GM19455 (cell line): ENCODE results near the gene HIGD1A.
A peak's percentile ranks its signal among the peaks of the same experiment; 100 is the strongest.

Experiments
- ATAC-seq: cut with Tn5 transposase; IDR thresholded peaks from one replicate; pipeline ENCODE4 v1.9.1; 2021; ENCODE audit not compliant: unreplicated experiment

The HIGD1A gene

DNA sequence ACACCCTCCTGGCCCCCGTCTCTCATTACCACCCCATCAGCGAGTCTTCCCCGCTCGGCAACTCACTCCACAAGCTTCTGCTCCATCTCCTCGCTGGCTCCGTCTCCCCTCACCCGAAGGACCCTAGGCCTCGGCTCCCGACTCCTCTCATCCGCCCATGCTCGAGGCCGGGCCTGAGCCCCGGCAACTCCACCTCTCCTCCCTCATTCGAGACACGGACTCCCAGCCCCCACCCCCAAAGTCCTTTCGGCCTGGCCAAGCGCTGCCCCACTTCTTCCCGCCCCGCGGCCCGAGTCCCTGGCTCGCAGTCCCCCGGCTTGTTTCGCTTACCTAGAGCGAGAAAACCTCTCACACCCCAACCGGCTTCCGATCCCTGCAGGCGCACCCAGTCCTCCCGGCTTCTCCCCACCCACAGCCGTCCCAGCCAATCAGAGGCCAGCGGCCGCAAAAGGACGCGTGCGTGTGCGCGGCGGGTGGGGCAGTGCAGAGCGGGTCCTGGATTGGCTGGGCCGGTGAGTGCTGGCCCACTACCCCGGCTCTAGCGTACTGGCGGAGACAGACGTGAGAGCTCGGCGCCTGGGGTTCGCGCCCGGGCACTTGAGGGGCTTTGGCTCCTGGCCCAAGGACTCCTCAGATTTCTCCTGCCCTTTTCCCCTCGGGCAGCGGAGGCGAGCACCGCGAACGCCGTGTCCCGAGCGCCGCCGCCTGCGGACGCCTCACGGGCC, at the start of gene HIGD1A:
Gene HIGD1A (minus strand): TSS at position 385 of the 725 bp plus-strand sequence. CDS start 10,237 bp downstream, outside the sequence.
- ATAC-seq, result peak; percentile 98

DNA sequence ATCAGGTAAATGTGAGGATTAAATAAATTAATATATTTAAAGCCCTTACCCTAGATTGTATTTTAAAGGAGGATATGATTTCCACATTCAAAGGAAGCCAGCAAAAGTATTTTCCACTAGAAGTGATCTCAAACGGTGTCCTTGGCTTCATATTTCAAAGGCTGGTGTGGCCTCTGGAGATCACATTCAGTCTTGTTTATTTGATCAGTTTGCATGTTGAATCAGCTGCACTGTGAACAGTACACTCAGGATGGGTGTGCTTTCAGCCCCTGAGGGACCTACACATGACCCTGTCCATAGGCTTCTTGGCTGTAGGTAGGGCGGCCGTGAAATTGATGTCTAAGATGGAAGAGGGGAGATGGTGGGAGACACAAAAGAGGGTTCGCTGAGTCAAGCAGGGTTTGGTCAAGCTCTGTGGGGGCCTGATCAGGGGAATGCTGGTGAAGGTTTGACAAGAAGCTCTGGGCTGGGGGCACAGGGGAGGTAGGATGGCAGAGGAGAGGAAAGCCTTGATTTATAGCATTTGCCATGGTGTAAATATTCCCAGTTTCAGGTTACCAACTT, 49.5 kb upstream of the HIGD1A start:
- no peak for ATAC-seq

DNA sequence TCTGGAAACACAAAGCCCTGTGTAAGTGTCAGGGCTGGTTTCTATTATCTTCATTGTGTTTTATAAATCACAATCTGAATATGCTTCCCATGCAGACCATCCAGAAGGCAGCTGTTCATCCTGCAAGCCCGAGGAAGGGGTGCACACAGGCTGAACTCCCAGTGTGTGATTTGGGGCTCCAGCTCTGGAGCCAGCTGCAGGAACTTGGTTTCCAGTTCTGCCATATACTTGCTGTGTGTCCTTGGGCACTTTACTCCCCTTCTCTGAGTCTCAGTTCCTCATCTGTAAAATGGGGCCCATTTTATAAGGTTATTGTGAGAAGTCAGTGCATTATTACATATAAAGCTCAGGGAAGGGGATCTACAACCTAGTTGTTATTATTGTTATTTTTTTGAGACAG, 48.8 kb upstream of the HIGD1A start:
- no peak for ATAC-seq

DNA sequence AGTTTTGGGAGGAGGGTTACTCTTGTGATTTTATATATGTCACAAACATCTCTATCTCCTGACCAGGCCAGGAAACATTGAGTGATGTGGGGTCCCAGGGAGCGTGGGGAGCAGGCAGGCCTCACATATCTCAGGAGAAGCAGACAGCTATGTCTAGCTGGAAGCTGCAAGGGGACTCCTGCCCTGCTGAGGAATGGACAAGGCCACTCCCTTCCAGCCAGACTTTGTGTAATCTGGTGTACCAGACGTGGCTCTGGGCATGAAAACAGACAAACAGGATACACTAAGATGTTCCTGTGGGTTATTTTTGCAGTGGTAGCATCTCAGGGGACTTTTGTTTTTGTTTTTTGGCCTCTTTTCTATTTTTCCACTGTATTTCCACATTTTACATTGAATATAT, 48.2 kb upstream of the HIGD1A start:
- no peak for ATAC-seq

DNA sequence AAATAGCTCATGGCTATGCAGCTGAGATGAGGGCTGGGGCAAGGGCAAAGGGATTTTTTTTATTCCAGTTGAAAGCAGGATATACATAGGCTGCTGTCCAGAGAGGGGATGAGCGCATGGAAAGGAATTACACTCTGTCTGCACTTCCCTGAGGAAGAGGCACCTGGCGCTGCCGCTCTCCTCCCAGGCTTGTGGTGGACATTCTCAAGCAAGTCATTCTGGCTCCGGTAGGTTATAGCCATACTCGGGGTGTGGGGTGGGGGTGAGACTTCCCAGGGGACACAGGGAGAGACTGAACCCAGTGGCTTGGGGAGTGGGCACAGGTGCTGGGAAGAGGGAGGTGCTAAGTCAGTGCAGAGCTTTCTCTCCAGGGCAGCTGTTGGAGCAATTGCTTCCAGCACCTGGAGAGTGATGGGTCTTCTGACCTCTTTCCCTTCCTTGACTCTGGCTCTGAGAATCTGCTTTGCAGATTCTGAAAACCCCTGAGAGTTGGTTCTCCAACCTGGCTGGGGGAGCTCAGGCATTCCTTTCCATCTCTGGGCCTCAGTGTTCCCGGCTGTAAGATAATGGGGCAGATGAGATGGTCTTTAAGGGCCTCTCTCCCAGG, 47.0 kb upstream of the HIGD1A start:
- no peak for ATAC-seq

DNA sequence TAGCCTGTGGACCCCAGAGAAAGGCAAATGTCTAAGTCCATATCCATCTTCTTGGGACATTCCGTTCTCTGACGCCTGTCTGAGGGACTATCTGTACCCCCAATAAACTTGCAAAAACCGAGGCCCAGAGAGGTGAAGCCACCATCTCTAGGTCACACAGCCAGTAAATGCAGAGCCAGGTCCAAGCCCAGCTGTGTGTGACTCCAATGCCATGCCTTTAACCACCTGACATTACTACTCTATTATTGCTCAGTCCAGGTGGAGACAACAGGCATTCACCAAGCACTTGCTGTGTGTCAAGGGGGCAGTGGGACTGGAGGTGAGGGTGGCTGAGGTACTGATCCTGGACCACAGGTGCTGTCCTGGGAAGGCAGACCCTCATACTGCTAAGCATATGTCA, 46.0 kb upstream of the HIGD1A start:
- ATAC-seq, result no peak

DNA sequence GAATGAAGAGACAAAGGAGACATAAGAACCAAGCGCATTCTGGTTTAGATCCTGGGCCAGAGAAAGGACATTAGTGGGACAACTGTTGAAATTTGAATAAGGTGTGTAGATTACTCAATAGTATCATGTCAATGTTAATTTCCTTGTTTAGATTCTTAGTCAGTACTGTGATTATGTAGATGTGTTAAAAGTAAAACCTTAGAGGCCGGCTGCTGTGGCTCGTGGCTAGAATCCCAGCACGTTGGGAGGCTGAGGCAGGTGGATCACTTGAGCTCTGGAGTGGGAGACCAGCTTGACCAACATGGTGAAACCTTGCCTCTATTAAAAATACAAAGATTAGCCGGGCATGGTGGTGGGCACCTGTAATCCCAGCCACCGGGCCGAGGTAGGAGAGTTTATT, 44.7 kb upstream of the HIGD1A start:
- ATAC-seq, result no peak

DNA sequence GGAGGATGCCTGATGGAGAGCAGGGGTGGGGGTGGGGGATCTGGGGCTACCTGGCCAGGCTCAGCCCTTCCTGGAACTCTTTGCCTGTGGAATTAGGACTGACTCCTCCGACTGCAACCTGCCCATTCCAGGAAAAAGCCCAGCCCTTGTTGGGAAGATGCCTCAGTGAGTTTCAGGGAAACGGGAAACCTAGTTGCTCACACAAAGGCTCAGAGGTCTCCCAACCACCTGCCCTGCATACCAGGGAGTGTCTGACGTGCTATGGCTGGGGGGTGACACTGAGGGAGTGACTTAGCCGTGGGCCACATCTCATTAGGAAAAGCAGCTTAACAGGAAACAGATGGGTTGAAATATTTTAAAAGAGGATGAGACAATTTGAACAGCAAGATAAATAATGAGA, 43.4 kb upstream of the HIGD1A start:
- no peak for ATAC-seq

DNA sequence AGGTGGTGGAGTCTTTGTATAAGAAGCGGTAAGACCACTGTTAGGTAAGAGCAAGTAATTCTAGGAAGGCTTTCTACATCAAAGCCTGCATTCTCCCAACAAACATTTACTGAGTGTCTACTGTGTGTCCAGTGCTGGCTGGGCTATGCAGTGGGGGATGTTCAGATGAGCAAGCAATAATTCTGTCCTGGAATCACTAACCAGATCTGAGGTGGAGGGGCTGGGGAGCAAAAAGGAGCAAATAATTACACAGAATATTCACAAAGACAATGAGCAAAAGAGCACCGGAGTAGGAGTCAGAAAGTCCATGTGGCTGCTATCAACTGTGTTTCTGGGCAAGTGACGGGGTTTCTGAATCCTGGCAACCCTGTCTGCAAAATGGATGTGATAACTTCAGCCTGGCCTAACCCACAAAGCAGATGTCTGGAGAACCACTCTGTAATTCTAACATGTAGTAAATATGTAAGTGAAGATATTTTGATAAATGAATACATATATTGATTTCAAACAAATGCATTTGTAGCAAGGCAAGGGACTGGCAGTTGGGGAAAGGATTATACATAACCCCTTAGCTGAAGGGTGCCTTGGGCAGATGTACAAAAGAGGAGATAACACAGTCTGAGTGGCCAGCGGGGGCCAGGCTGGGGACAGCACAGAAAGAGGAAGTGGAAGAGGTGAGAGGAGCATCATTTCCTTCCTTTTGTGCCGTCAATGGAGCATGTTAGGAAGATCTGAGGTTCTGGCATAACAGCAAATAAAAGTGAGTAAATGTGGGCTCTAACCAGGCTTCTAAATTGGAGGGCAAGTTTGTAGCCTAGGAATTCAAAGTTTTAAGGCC, 42.6 kb upstream of the HIGD1A start:
- ATAC-seq, result no peak

DNA sequence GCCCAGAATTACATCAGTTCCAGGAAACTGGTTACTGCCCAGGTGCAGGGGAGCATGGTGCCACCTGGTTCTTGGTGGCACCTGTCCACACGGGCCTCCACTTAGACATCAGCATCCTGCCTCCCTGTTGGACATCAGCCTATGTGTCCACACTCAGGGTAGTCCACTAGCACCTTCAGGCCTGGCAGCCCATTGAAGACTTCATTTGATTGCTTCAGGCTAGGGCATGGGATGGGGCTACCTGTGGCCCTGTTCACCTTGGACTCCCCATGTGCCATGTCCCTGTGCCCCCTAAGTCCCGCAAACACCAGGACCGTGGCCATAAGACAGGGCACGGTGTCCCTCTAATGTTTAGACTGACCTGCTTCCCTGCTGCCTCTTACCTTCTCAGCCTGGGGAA, 40.5 kb upstream of the HIGD1A start:
- no peak for ATAC-seq

DNA sequence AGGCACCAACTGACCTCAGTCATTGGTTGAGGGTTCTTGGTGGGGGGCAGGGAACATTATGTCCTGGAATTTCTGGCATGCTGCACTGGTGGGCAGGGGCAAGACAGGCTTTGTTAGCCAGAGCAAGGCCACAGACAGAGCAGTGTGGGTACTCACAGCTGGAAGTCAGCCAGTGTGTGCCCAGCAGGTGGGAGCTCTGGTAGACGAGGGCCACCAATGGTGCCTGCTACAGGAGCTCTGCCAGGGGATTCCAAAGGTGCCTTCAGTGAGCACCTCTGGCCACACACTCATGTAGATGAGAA, 40.1 kb upstream of the HIGD1A start:
- no peak for ATAC-seq

DNA sequence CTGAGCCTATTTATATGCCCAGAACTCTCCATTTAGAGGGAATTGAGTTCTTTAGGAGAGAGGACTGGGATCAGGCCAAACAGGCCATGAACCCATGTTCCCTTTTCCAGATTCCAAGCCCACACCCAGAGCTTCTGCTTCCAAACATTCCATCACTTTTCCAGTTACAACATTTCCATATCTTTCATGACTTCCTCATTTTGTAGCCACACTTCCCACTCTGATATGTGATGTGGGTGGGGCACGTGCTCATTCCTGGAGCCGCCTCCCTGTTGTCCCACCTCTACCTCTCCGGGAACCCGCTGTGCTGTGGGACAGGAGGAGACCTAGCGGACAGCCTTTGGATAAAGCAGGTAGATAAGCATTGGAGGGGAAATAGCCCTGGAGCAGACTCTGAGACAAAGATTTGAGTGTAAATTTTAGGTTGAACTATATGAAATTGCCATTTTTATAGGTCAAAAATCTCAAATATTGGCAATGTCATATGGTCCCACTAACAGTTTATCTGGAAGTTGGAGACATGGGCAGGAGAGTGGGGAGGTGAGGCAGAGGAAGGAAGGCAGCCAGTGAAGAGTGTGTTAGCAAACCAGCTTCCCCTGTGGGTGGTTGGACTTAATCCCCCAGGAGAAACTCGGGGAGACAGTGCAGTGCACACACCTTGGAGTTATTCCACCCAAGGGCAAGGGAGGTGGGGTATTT, 39.6 kb upstream of the HIGD1A start:
- no peak for ATAC-seq

DNA sequence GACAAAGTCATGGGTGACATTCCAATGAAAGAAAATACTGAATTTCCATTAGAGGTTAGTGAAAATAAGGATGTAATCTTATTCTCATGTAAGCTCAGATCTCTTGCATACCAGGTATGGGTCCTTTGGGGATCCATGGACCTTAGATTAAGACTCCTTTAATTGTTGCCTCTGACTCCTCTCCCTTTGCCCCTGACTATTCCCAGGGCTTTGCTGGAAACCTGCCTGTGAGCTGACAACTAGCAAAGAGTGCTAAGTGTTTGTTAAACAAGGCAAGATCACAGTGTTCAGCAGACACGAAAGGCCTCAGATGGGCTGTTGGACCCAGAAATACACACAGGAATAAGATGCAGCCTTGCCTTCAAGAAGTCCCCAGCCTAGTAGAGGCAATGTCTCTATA, 37.0 kb upstream of the HIGD1A start:
- ATAC-seq, result no peak

DNA sequence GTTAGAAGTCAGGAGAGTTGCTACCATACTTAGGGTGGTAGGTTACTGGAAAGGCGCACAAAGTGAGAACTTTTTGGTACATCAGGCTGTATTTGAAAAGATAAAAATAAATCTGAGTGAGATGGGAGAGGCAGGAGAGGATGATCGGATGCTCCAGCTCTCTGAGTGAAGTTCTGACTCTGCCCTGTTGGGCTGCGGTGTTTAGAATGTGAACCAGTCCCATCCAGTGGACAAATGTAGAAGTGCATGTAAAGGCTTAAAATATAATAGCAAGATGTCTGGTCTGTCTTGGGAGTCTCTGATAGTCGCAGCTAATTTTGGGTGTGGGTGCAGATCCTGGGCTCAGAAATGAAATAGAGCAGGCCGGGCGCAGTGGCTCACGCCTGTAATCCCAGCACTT, 35.3 kb upstream of the HIGD1A start:
- peak; percentile 99 for ATAC-seq

DNA sequence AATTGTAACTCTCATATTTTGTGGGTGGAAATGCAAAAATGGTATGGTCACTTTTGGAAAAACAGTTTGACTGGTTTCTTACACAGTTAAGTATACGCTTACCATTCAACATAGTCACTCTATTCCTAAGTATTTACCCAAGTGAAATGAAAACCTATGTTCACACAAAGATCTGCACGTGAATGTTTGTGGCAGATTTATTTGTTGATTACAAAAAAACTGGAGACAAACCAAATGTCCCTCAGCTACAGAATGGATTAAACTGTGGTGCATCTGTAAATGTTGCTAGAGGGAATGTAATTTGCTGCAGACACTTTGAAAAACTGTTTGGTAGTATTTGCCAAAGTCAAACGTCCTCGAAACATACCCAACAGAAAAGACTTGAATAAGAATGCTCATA, 34.3 kb upstream of the HIGD1A start:
- ATAC-seq, result no peak

DNA sequence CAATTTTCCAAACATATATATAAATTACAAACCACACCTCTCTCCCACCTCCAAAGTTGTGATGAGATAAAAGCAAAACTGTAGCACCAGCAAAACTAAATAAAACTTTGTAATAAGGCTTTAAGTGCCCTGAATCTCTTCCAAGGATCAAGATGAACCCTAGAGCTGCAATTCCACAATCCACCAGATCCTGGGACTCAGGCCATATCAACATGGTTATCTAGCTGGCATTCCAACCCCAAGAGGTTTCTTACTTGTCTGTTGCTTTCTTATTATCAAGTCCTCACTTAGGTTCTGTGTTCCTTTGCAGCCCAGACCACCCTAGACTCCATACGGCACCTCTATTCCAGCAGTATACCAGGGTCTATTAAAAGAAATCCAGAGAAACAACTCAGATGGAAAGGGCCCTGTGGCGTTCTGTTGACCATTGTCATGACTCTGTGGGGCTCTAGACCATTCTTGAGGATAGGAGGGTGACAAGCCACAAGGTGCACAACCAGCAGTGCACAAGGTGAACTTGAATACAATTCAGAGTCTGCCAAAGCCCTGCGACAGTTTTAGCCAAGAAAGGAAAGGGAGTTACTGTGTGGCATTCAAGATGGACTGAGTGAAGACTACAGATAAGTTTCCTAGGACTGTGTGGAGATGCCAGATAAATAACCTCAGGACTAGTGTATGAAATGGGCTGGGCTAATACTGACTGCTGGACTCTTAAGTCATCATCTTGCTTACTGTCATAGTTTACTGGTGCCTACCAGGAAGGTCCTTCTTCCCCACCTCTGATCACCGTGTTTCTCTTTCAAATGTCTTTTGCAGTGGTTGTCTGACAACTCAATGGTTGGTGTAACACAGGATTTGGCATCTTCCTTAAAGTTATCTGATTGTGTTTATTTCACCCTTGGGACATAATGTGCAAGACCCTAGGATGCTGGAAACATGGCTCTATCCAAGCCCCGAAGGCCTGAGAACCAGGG, 32.1 kb upstream of the HIGD1A start:
- ATAC-seq, result no peak

DNA sequence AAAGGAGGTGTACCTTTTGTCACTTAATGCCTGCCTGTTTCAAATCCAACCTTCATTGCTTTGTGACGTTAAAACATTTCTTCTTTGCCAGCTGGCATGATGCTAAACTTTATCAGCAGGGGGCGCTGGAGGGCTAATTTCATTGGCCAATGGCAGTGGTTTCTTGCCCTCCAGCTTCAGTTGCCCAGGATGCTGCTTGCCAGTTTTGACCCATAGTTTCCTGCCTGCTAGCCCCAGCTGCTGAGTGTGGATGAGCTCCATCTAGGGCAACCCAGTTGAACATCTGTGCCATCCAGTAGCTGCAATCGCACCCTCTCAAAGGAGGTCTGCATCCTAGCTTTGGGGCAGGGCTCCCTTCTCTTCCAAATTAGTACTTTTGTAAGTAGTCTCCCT, 27.0 kb upstream of the HIGD1A start:
- ATAC-seq, result no peak

DNA sequence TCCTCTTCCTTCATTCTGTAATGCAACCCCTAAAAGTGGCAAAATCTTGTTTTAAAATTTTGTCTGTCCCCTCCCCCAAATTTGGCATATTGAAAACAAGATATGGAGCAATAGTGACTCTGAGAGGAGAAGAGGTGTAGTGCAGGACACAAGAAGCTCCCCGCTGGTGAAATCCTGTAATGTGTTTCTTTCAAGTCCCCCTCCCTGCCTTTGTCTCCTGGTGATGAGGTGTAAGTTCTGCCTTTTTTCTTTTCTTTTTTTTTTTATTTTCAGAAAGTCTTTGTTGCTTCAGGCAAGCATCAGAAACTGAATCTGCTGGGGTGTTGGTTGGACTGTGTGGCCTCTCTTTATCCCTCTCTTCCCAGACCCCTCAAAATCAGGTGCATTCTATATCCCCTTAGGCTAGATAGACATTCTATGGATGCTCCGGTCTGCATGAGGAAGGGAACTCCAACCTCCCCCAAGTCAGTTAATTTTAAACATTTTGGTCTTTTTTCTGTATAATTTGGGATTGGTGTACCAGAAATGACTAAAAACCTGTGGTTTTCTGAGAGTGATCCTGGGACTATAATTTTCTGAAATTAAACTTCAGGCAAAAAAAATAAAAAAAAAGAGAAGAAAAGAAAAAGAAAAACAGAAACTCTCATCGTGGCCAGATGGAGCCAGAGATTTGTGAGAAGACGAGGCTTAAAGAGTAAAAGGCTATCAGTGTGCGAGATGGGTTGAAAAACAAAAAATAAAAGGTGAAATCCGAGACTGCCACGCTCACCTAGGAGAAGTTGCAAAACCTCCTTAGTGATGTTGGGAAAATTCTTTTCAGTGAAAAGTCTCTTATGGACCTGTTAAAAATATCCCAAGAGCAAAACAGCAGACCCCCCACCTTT, 26.4 kb upstream of the HIGD1A start:
- no peak for ATAC-seq
